CD8-positive, alpha-beta memory T cell (primary cell): ENCODE results near the gene CAPN11. TPM values are rescaled to one million over a fixed set of nuclear protein-coding genes. Genes with fewer than 3 reads are reported as not detected.

ENCODE experiments used
- CTCF ChIA-PET: fragments of 350-600 bp; sonication (Branson Sonifier 250); formaldehyde crosslinking; loops from one replicate; lab custom pipeline; 2021; ENCODE audit warnings: antibody characterized with exemption; lab: Charles Lee
- POLR2A ChIA-PET: fragments of 350-600 bp; sonication (Branson Sonifier 250); formaldehyde crosslinking; loops from one replicate; lab custom pipeline; 2021; ENCODE audit warnings: antibody characterized with exemption; lab: Charles Lee
- DNase-seq, 5 donors: peaks; one replicate each; pipeline versions ENCODE4 v3.0.0 to v3.0.0-alpha.2; 2020 to 2022; ENCODE audit warnings: mixed read lengths in 1 of 5
- H3K27ac ChIP-seq: one replicate; pipeline ENCODE4 v1.7.0; 2013; ENCODE audit warnings: low read depth, mild to moderate bottlenecking, low read length, moderate library complexity
- H3K27me3 ChIP-seq: 2 replicates; pipeline ENCODE4 v1.7.0; 2013; ENCODE audit warnings: low read length, mild to moderate bottlenecking; ENCODE audit not compliant: insufficient read depth, poor library complexity, severe bottlenecking
- H3K36me3 ChIP-seq: 2 replicates; pipeline ENCODE4 v1.7.0; 2013; ENCODE audit warnings: mild to moderate bottlenecking, low read length, moderate library complexity; ENCODE audit not compliant: insufficient read depth
- H3K4me1 ChIP-seq: 2 replicates; pipeline ENCODE4 v1.7.0; 2013; ENCODE audit warnings: mild to moderate bottlenecking, low read length, moderate library complexity; ENCODE audit not compliant: insufficient read depth
- H3K4me3 ChIP-seq: 2 replicates; pipeline ENCODE4 v1.7.0; 2013; ENCODE audit warnings: mild to moderate bottlenecking, low read length
- H3K9me3 ChIP-seq: 2 replicates; pipeline ENCODE4 v1.7.0; 2013; ENCODE audit warnings: mild to moderate bottlenecking, low read length
- H3K27ac Mint-ChIP-seq, 8 donors: one replicate each; pipeline ENCODE4 v1.8.0; 2020 to 2021; ENCODE audit warnings: mixed read lengths in 8 of 8, mild to moderate bottlenecking in 6 of 8, inconsistent platforms in 3 of 8, moderate library complexity in 3 of 8
- H3K27me3 Mint-ChIP-seq, 2 donors: one replicate each; pipeline ENCODE4 v1.8.0; 2020 to 2021; ENCODE audit warnings: mixed read lengths in 2 of 2, mild to moderate bottlenecking in 1 of 2, moderate library complexity in 1 of 2
- H3K36me3 Mint-ChIP-seq, 3 donors: one replicate each; pipeline ENCODE4 v1.8.0; 2020 to 2021; ENCODE audit warnings: mixed read lengths in 3 of 3, inconsistent platforms in 1 of 3, mild to moderate bottlenecking in 1 of 3
- H3K4me1 Mint-ChIP-seq, 3 donors: one replicate each; pipeline ENCODE4 v1.8.0; 2020 to 2021; ENCODE audit warnings: mixed read lengths in 3 of 3, inconsistent platforms in 1 of 3, mild to moderate bottlenecking in 1 of 3
- H3K4me3 Mint-ChIP-seq, 7 donors: one replicate each; pipeline ENCODE4 v1.8.0; 2020 to 2021; ENCODE audit warnings: mixed read lengths in 7 of 7, mild to moderate bottlenecking in 6 of 7, moderate library complexity in 4 of 7, inconsistent platforms in 2 of 7
- H3K9me3 Mint-ChIP-seq, 5 donors: one replicate each; pipeline ENCODE4 v1.8.0; 2020 to 2022; ENCODE audit warnings: mixed read lengths in 5 of 5, mild to moderate bottlenecking in 3 of 5, moderate library complexity in 2 of 5, inconsistent platforms in 1 of 5
- polyA plus RNA-seq: library from polyadenylated mRNA; unstranded; fragments of 300-500 nt; fragmentation: Illumina TruSeq; gene quantifications from one replicate; pipeline ENCODE4 v1.2.3, GENCODE V29; 2021
- total RNA-seq, 2 experiments: library from RNA; stranded (reverse); gene quantifications; one replicate each; pipeline ENCODE4 v1.2.3, GENCODE V29; 2021

CAPN11 gene
- total RNA-seq: not detected
- not detected for polyA plus RNA-seq

GRCh38 chr6:44158770-44159228, at the start of gene CAPN11:
Gene CAPN11, plus strand, starts transcription at chr6:44158820. Its CDS starts 29 bp downstream, at chr6:44158849.
- H3K27ac ChIP-seq: no peak within 1 kb of the TSS
- H3K4me1 Mint-ChIP-seq: peaks cover 0 to 3% (median 0%) of the 10 kb centered on the region in 3 donors
- no peaks in the 10 kb centered on the region for H3K27me3 ChIP-seq
- peaks cover 14 to 23% of the 10 kb centered on the region in 2 donors for H3K27me3 Mint-ChIP-seq
- H3K4me3 Mint-ChIP-seq: no peak within 1 kb of the TSS
- POLR2A ChIA-PET: no interaction called here
- CTCF ChIA-PET: no interaction called here
- no peak for DNase-seq
- no peaks in the 10 kb centered on the region for H3K4me1 ChIP-seq
- H3K27ac Mint-ChIP-seq: peak within 1 kb of the TSS in 1 of 8 donors; percentile 57
- no peaks in the 10 kb centered on the region for H3K36me3 ChIP-seq
- H3K9me3 Mint-ChIP-seq: no peaks in the 10 kb centered on the region
- no peak within 1 kb of the TSS for H3K4me3 ChIP-seq
- H3K9me3 ChIP-seq: no peaks in the 10 kb centered on the region
- H3K36me3 Mint-ChIP-seq: peaks cover 0 to 2% (median 0%) of the 10 kb centered on the region in 3 donors

- CTCF ChIA-PET: interaction anchor here (1.3 to 1.5 kb wide), 2 partner anchors 9 to 12 kb away, joined by 3 to 6 read pairs; no protein-coding TSS in a partner anchor
- H3K27me3 ChIP-seq: no peaks in the 10 kb centered on the region
- Mint-ChIP-seq H3K9me3 (no peaks in the 10 kb centered on the region), H3K4me3 (no peak overlapping the region), H3K36me3 (peaks cover 0 to 86% (median 10%) of the 10 kb centered on the region in 3 donors), H3K4me1 (peaks cover 14 to 23% (median 14%) of the 10 kb centered on the region in 3 donors), H3K27ac (no peak overlapping the region), H3K27me3 (peaks cover 0 to 2% of the 10 kb centered on the region in 2 donors)
- DNase-seq: no peak
- no peaks in the 10 kb centered on the region for H3K9me3 ChIP-seq
- H3K4me3 ChIP-seq: no peak overlapping the region
- H3K4me1 ChIP-seq: no peaks in the 10 kb centered on the region
- no peak overlapping the region for H3K27ac ChIP-seq
- POLR2A ChIA-PET: no interaction called here
- peaks cover 49% of the 10 kb centered on the region for H3K36me3 ChIP-seq
Observed at GRCh38 chr6:44109212-44109611, 49.4 kb upstream of the CAPN11 start.

GRCh38 chr6:44110005-44110676, 48.5 kb upstream of the CAPN11 start:
- POLR2A ChIA-PET: interaction anchor here (0.6 kb wide), 1 partner anchor 29 kb away, joined by 5 read pairs; no protein-coding TSS in a partner anchor
- H3K4me1 Mint-ChIP-seq: peaks cover 15 to 18% (median 15%) of the 10 kb centered on the region in 3 donors

GRCh38 chr6:44110966-44111365, 47.7 kb upstream of the CAPN11 start:
- H3K27ac Mint-ChIP-seq: peak overlapping the region in 3 of 8 donors; percentile 29 to 75 (median 43)
- no peak overlapping the region for H3K4me3 Mint-ChIP-seq
- Histone ChIP-seq H3K9me3 (no peaks in the 10 kb centered on the region), H3K27me3 (no peaks in the 10 kb centered on the region), H3K4me1 (no peaks in the 10 kb centered on the region), H3K36me3 (peaks cover 37% of the 10 kb centered on the region), H3K27ac (no peak overlapping the region), H3K4me3 (no peak overlapping the region)
- CTCF ChIA-PET: interaction anchor here (1.1 to 1.5 kb wide), 2 partner anchors 14 to 40 kb away, joined by 3 to 6 read pairs; no protein-coding TSS in a partner anchor
- DNase-seq: no peak
- POLR2A ChIA-PET: no interaction called here
- peaks cover 19 to 23% (median 19%) of the 10 kb centered on the region in 3 donors for H3K4me1 Mint-ChIP-seq
- no peaks in the 10 kb centered on the region for H3K9me3 Mint-ChIP-seq
- peaks cover 0 to 88% (median 12%) of the 10 kb centered on the region in 3 donors for H3K36me3 Mint-ChIP-seq
- peaks cover 0 to 2% of the 10 kb centered on the region in 2 donors for H3K27me3 Mint-ChIP-seq

More at GRCh38 chr6:44110005-44110676, 48.5 kb upstream of the CAPN11 start:
- Mint-ChIP-seq H3K9me3 (no peaks in the 10 kb centered on the region), H3K4me3 (no peak overlapping the region), H3K27ac (peak overlapping the region in 4 of 8 donors; percentile 38 to 76 (median 60)), H3K27me3 (peaks cover 0 to 2% of the 10 kb centered on the region in 2 donors), H3K36me3 (peaks cover 0 to 83% (median 10%) of the 10 kb centered on the region in 3 donors)
- no peaks in the 10 kb centered on the region for H3K4me1 ChIP-seq
- DNase-seq: no peak
- H3K27ac ChIP-seq: no peak overlapping the region
- no peak overlapping the region for H3K4me3 ChIP-seq
- CTCF ChIA-PET: interaction anchor here (1.1 to 1.5 kb wide), 3 partner anchors 10 to 41 kb away, joined by 3 to 6 read pairs (median 3); no protein-coding TSS in a partner anchor
- no peaks in the 10 kb centered on the region for H3K27me3 ChIP-seq
- H3K9me3 ChIP-seq: no peaks in the 10 kb centered on the region
- peaks cover 41% of the 10 kb centered on the region for H3K36me3 ChIP-seq

GRCh38 chr6:44111434-44112417, 46.9 kb upstream of the CAPN11 start:
- CTCF ChIA-PET: interaction anchor here (1.1 to 1.4 kb wide), 3 partner anchors 10 to 40 kb away, joined by 3 to 4 read pairs (median 4); no protein-coding TSS in a partner anchor
- Mint-ChIP-seq H3K9me3 (no peaks in the 10 kb centered on the region), H3K36me3 (peaks cover 0 to 86% (median 13%) of the 10 kb centered on the region in 3 donors), H3K4me3 (no peak overlapping the region), H3K27me3 (peaks cover 0 to 2% of the 10 kb centered on the region in 2 donors), H3K27ac (peak overlapping the region in 4 of 8 donors; percentile 27 to 51 (median 36)), H3K4me1 (peaks cover 23 to 24% (median 23%) of the 10 kb centered on the region in 3 donors)
- Histone ChIP-seq H3K9me3 (no peaks in the 10 kb centered on the region), H3K36me3 (peaks cover 34% of the 10 kb centered on the region), H3K27me3 (no peaks in the 10 kb centered on the region), H3K4me3 (no peak overlapping the region), H3K27ac (no peak overlapping the region), H3K4me1 (peaks cover 7% of the 10 kb centered on the region)
- POLR2A ChIA-PET: interaction anchor here (0.7 kb wide), 1 partner anchor 9 kb away, joined by 3 read pairs; no protein-coding TSS in a partner anchor
- DNase-seq: no peak

- ChIA-PET POLR2A (no interaction called here), CTCF (no interaction called here)
- Mint-ChIP-seq H3K9me3 (no peaks in the 10 kb centered on the region), H3K27me3 (peaks cover 0 to 2% of the 10 kb centered on the region in 2 donors), H3K4me1 (peaks cover 36 to 38% (median 36%) of the 10 kb centered on the region in 3 donors), H3K36me3 (peaks cover 0 to 79% (median 13%) of the 10 kb centered on the region in 3 donors), H3K27ac (peak overlapping the region in 1 of 8 donors; percentile 1), H3K4me3 (no peak overlapping the region)
- DNase-seq: no peak
- H3K4me3 ChIP-seq: no peak overlapping the region
- H3K4me1 ChIP-seq: peaks cover 17% of the 10 kb centered on the region
- no peaks in the 10 kb centered on the region for H3K27me3 ChIP-seq
- no peak overlapping the region for H3K27ac ChIP-seq
- peaks cover 34% of the 10 kb centered on the region for H3K36me3 ChIP-seq
- H3K9me3 ChIP-seq: no peaks in the 10 kb centered on the region
Observed at GRCh38 chr6:44113414-44113813, 45.2 kb upstream of the CAPN11 start.

- CTCF ChIA-PET: interaction anchor here (0.9 to 1.3 kb wide), 3 partner anchors 19 to 41 kb away, joined by 3 to 4 read pairs (median 3); no protein-coding TSS in a partner anchor
Observed at GRCh38 chr6:44115866-44116265, 42.8 kb upstream of the CAPN11 start.

More at GRCh38 chr6:44115866-44116265, 42.8 kb upstream of the CAPN11 start:
- POLR2A ChIA-PET: no interaction called here
- Histone ChIP-seq H3K36me3 (peaks cover 31% of the 10 kb centered on the region), H3K4me1 (peaks cover 33% of the 10 kb centered on the region), H3K27me3 (no peaks in the 10 kb centered on the region), H3K4me3 (no peak overlapping the region), H3K27ac (no peak overlapping the region), H3K9me3 (no peaks in the 10 kb centered on the region)
- H3K36me3 Mint-ChIP-seq: peaks cover 0 to 61% (median 15%) of the 10 kb centered on the region in 3 donors
- H3K9me3 Mint-ChIP-seq: no peaks in the 10 kb centered on the region
- no peaks in the 10 kb centered on the region for H3K27me3 Mint-ChIP-seq
- no peak for DNase-seq
- H3K4me3 Mint-ChIP-seq: peak overlapping the region in 1 of 7 donors; percentile 13
- peak overlapping the region in 3 of 8 donors; percentile 33 to 63 (median 35) for H3K27ac Mint-ChIP-seq
- peaks cover 50 to 55% (median 54%) of the 10 kb centered on the region in 3 donors for H3K4me1 Mint-ChIP-seq
